ENCODE results near the gene PEX11G.

Gene PEX11G

GRCh38 chr19:7428651-7429113, 60.2 kb downstream of the PEX11G start:
- DNase-seq, result no peak

DNA sequence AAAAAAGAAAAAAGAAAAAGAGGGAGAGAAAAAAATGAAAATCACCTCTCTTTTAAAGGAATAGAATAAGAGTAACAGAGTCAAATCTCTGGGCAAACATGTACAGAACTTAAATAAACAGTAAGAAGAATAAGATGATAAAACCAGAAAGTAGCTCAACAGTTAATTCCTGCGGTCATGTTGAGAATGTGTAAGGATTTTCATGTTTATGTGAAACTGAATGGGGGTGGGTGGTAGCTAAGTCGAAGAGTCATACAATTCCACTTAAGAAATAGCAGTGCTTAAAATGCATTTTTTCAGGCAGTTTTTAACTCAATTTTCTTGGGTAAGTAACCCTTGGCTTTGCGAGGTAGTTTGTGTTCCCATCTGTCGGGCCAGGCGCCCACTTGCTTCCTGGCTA, 60.9 kb downstream of the PEX11G start:
- no peak for DNase-seq

GRCh38 chr19:7426986-7427385, 61.8 kb downstream of the PEX11G start:
- DNase-seq, result no peak

Data from NCI-H82 (cell line).